Glomerular visceral epithelial cell (primary cell): ENCODE data around the gene RLF.

Experiments used
- DNase-seq: peaks from one replicate; pipeline ENCODE4 v3.0.0-alpha.2; 2016; ENCODE audit errors: extremely low spot score

Gene RLF

GRCh38 chr1:40272653-40273213 lies 111.5 kb downstream of the RLF start:
- no peak for DNase-seq

DNA sequence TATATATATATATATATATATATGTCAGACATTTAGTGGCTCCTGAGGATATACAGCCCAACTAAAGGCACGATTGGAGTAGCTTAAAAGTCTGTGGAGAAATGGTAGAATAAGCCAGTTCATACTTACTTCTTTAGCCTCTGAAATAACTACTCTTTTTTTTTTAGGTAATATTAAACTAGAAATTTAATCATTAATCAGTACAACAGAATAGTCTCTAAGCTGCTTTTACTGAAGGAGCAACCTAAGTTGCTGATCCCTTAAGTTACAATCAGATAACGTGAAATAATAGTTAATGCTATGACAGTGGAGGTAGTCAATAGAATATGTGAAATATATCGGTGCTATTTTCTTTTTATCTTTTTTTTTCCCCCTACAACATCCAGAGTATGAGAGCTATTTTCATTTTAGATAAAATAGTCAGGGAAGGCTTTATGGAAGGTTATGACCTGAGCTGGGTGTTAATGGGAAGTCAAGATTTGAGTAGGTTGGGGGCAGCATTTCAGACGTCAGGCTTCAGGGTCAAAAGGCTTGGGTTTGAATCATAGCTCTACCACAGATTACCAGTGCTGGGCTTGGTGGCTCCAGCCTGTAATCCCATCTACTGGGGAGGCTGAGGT lies 112.5 kb downstream of the RLF start:
- DNase-seq, result no peak

DNA sequence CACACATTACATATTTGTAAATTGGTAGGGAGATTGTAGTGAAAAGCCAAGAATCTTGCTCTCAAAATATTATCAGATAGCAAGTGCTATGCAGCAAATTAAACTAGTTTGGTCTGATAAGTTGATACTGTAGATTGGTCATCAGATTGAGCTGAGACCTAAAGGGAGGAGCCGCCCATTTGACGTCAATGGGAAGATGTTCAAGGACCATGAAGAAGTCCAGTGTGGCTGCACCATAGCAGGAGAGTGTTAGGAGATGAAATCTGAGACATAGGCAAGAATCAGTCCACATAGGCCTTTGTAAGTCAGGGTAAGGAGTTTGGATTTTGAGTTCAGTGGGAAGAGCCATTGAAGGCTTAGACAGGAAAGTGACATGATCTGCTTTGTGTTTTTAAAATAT lies 113.1 kb downstream of the RLF start:
- DNase-seq, result no peak

DNA sequence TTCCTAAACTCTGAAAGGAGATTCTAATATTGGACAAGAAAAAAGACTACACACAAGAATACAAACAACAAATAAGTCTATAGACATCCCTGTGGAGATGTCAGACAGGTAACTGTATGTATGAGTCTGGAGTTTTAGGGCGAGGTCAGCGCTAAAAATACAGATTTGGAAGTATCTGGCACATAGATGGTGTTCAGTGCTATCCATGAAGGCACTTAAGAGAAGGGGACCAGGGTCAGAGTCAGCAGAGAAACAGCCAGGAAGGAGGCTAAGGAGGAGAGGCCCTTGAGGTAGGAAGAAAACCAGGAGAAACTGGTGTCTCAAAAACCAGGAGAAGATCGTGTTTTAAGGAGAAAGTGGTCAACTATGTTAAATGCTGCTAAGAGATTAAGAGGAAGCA lies 114.9 kb downstream of the RLF start:
- no peak for DNase-seq

- no peak for DNase-seq
Measured at GRCh38 chr1:40281853-40282252, 120.7 kb downstream of the RLF start.
